GM19455 (cell line): ENCODE data around the gene INTS6.

Experiments used
- ATAC-seq: cut with Tn5 transposase; IDR thresholded peaks from one replicate; pipeline ENCODE4 v1.9.1; 2021; ENCODE audit not compliant: unreplicated experiment

The INTS6 gene

GRCh38 chr13:51457086-51457815 lies 4.4 kb upstream of the INTS6 start:
- ATAC-seq, result no peak

- no peak for ATAC-seq
Observed at GRCh38 chr13:51456510-51456909, 3.7 kb upstream of the INTS6 start.

GRCh38 chr13:51455532-51455931 lies 2.7 kb upstream of the INTS6 start:
- no peak for ATAC-seq

- ATAC-seq, result no peak
Observed at GRCh38 chr13:51453959-51454703, 1.3 kb upstream of the INTS6 start.

GRCh38 chr13:51453207-51453958 lies 547 bp upstream of the INTS6 start:
- peak; percentile 48 for ATAC-seq

GRCh38 chr13:51451467-51452360 lies 1.1 kb downstream of the INTS6 start:
- ATAC-seq, result peak; percentile 26

GRCh38 chr13:51451134-51451466 lies 1.7 kb downstream of the INTS6 start:
- no peak for ATAC-seq

- ATAC-seq, result no peak
Observed at GRCh38 chr13:51449018-51449417, 3.8 kb downstream of the INTS6 start.

GRCh38 chr13:51444922-51445321 lies 7.9 kb downstream of the INTS6 start:
- ATAC-seq, result no peak

- ATAC-seq, result no peak
Observed at GRCh38 chr13:51440381-51440780, 12.5 kb downstream of the INTS6 start.

- ATAC-seq, result no peak
Observed at GRCh38 chr13:51437550-51438127, 15.2 kb downstream of the INTS6 start.

GRCh38 chr13:51435002-51435578 lies 17.7 kb downstream of the INTS6 start:
- no peak for ATAC-seq

- no peak for ATAC-seq
Observed at GRCh38 chr13:51432576-51432975, 20.3 kb downstream of the INTS6 start.

- no peak for ATAC-seq
Observed at GRCh38 chr13:51426982-51427381, 25.9 kb downstream of the INTS6 start.

GRCh38 chr13:51425410-51426042 lies 27.3 kb downstream of the INTS6 start:
- ATAC-seq, result no peak

GRCh38 chr13:51423766-51424165 lies 29.1 kb downstream of the INTS6 start:
- no peak for ATAC-seq

GRCh38 chr13:51422484-51422883 lies 30.4 kb downstream of the INTS6 start:
- no peak for ATAC-seq

GRCh38 chr13:51420681-51421490 lies 31.9 kb downstream of the INTS6 start:
- ATAC-seq, result no peak
